Endothelial cell of umbilical vein (primary cell): Measurements from ENCODE around the gene CHKB. TPM values are rescaled to one million over a fixed set of nuclear protein-coding genes. Genes with fewer than 3 reads are reported as not detected.
A peak's percentile ranks its signal among the peaks of the same experiment; 100 is the strongest.

Experiments
- BruUV-seq: library from RNA; stranded (reverse); fragments of 400-500 nt; replicated peaks from 2 replicates; lab custom pipeline; 2021; lab: Mats Ljungman, UMichigan
- CTCF ChIA-PET: fragments of 300-600, 350-600 bp; sonication (Branson Sonifier 250); formaldehyde crosslinking; loops from one replicate; lab custom pipeline; 2021; ENCODE audit warnings: antibody characterized with exemption, inconsistent platforms; lab: Charles Lee
- POLR2A ChIA-PET: fragments of 300-600, 350-600 bp; sonication (Branson Sonifier 250); formaldehyde crosslinking; loops from one replicate; lab custom pipeline; 2021; ENCODE audit warnings: antibody characterized with exemption, inconsistent platforms; lab: Charles Lee
- DNase-seq: peaks from one replicate; pipeline ENCODE4 v3.0.0-alpha.2; 2011; ENCODE audit warnings: low read depth, low spot score
- FAIRE-seq: peaks from 2 replicates; lab custom pipeline; 2011; peaks lifted over from hg19 to GRCh38; lab: Jason Lieb, UNC
- H2AFZ ChIP-seq: 2 replicates; pipeline ENCODE4 v1.6.0; 2012; ENCODE audit warnings: low read depth, low read length, control low read depth, inconsistent platforms
- H3K27ac ChIP-seq: 2 replicates; pipeline ENCODE4 v1.5.1; 2011; ENCODE audit warnings: low read depth, mild to moderate bottlenecking, control low read depth, low read length, moderate library complexity; ENCODE audit not compliant: insufficient read depth
- H3K27me3 ChIP-seq, 2 experiments: 2 replicates each; pipeline versions ENCODE4 v1.6.0 to v1.6.1; 2011; ENCODE audit warnings: low read length in 2 of 2, mixed read lengths in 1 of 2; ENCODE audit not compliant: control insufficient read depth in 2 of 2, insufficient read depth in 2 of 2
- H3K36me3 ChIP-seq, 2 experiments: 2 replicates in 1 of 2; 3 replicates in 1 of 2; pipeline ENCODE4 v1.5.1; 2011; ENCODE audit warnings: low read length in 2 of 2, mild to moderate bottlenecking in 1 of 2, moderate library complexity in 1 of 2; ENCODE audit not compliant: control insufficient read depth in 2 of 2, insufficient read depth in 2 of 2; ENCODE audit errors: extremely low read depth in 1 of 2
- H3K4me1 ChIP-seq: 3 replicates; pipeline ENCODE4 v1.5.1; 2011; ENCODE audit warnings: mild to moderate bottlenecking, low read length; ENCODE audit not compliant: control insufficient read depth, insufficient read depth; ENCODE audit errors: extremely low read depth
- H3K4me2 ChIP-seq: 2 replicates; pipeline ENCODE4 v1.6.1; 2011; ENCODE audit warnings: low read length, control low read depth, mixed read lengths; ENCODE audit not compliant: insufficient read depth
- H3K4me3 ChIP-seq, 3 experiments: fragments of 200-600 bp in 1 of 3; sonication (generic), shearing (Covaris generic) in 1 of 3; replicated peaks in 1 of 3; 2 replicates each; pipeline ENCODE4 v1.5.1; 2011 to 2016; ENCODE audit warnings: control low read depth in 3 of 3, low read length in 3 of 3, mild to moderate bottlenecking in 2 of 3, inconsistent platforms in 1 of 3, low read depth in 1 of 3, moderate library complexity in 1 of 3; ENCODE audit not compliant: insufficient read depth in 1 of 3
- H3K79me2 ChIP-seq: 2 replicates; pipeline ENCODE4 v1.6.0; 2012; ENCODE audit warnings: low read length, inconsistent platforms; ENCODE audit not compliant: control insufficient read depth, insufficient read depth
- H3K9ac ChIP-seq: replicated peaks from 2 replicates; pipeline ENCODE3; 2011; ENCODE audit warnings: low read length, control low read depth; ENCODE audit not compliant: insufficient read depth; ENCODE audit errors: extremely low read depth
- H3K9me1 ChIP-seq: replicated peaks from 3 replicates; pipeline ENCODE4 v1.6.0; 2011; ENCODE audit warnings: mild to moderate bottlenecking, low read length; ENCODE audit not compliant: control insufficient read depth, insufficient read depth; ENCODE audit errors: extremely low read depth
- H3K9me3 ChIP-seq: replicated peaks from 2 replicates; pipeline ENCODE4 v1.5.1; 2012; ENCODE audit warnings: low read length, inconsistent platforms; ENCODE audit not compliant: control insufficient read depth, insufficient read depth
- H4K20me1 ChIP-seq: replicated peaks from 2 replicates; pipeline ENCODE3; 2011; ENCODE audit warnings: mild to moderate bottlenecking, low read length; ENCODE audit not compliant: control insufficient read depth, insufficient read depth; ENCODE audit errors: extremely low read depth
- CTCF ChIP-seq, 2 donors: IDR thresholded peaks; 1 replicate in 1 of 2; 2 replicates in 1 of 2; pipeline ENCODE4 v1.5.1; 2011; ENCODE audit warnings: low read length in 2 of 2, mild to moderate bottlenecking in 2 of 2, moderate library complexity in 2 of 2, control low read depth in 1 of 2, inconsistent platforms in 1 of 2, low read depth in 1 of 2; ENCODE audit not compliant: insufficient read depth in 1 of 2; ENCODE audit errors: extremely low read depth in 1 of 2
- EZH2 ChIP-seq: IDR thresholded peaks from 2 replicates; pipeline ENCODE4 v1.6.1; 2012; ENCODE audit warnings: borderline replicate concordance, low read depth, mild to moderate bottlenecking, moderate library complexity, low read length, inconsistent platforms; ENCODE audit not compliant: severe bottlenecking
- FOS ChIP-seq: IDR thresholded peaks from 2 replicates; pipeline ENCODE4 v1.6.1; 2011; ENCODE audit warnings: mild to moderate bottlenecking, low read length, moderate library complexity, borderline replicate concordance; ENCODE audit not compliant: insufficient read depth
- GATA2 ChIP-seq: IDR thresholded peaks from 2 replicates; pipeline ENCODE4 v1.7.0; 2011; ENCODE audit warnings: low read depth, mild to moderate bottlenecking, moderate library complexity, mixed read lengths, low read length; ENCODE audit not compliant: insufficient read length, insufficient read depth
- JUN ChIP-seq: IDR thresholded peaks from 2 replicates; pipeline ENCODE4 v1.6.1; 2011; ENCODE audit warnings: borderline replicate concordance, low read depth; ENCODE audit not compliant: insufficient read length, insufficient read depth
- MYC ChIP-seq: IDR thresholded peaks from one replicate; pipeline ENCODE4 v1.6.1; 2011; ENCODE audit warnings: mild to moderate bottlenecking, low read depth, low read length
- POLR2A ChIP-seq: IDR thresholded peaks from 2 replicates; pipeline ENCODE4 v1.6.1; 2012; ENCODE audit warnings: low read depth, mild to moderate bottlenecking, control low read depth, low read length
- POLR2AphosphoS5 ChIP-seq: IDR thresholded peaks from 2 replicates; pipeline ENCODE4 v1.6.1; 2012; ENCODE audit warnings: low read depth, mild to moderate bottlenecking, control low read depth, low read length, moderate library complexity; ENCODE audit not compliant: insufficient read depth
- dilution Hi-C: fragments of 300-500 bp; cut with MboI; formaldehyde crosslinking; loops from one replicate; pipeline ENCODE4 v1.15.0; 2019; ENCODE audit warnings: low sequenced_read_pairs; ENCODE audit not compliant: extremely low pct_ligation_motif_present
- intact Hi-C: fragments of 100-400 bp; cut with micrococcal nuclease; formaldehyde crosslinking; loops from one replicate; pipeline ENCODE4 v1.10.0; 2022
- polyA plus RNA-seq, 4 experiments: library from polyadenylated mRNA; depleted of rRNA in 3 of 4; stranded (reverse) in 3 of 4; unstranded in 1 of 4; fragments of >200 nt; gene quantifications; 2 replicates each; pipeline versions ENCODE4 v1.2.1 to v1.2.3, GENCODE V29; 2011 to 2012; ENCODE audit warnings: missing spikeins in 1 of 4
- total RNA-seq: library from RNA; stranded (reverse); gene quantifications from 2 replicates; pipeline ENCODE4 v1.2.3, GENCODE V29; 2021
- TF ChIP-seq, protein P1 (sequence below): IDR thresholded peaks from 2 replicates; pipeline ENCODE4 v1.6.1; 2011; ENCODE audit not compliant: insufficient read depth, insufficient read length

The CHKB gene
- total and polyA plus RNA-seq, 2 donors (not counting 3 experiments of a cell fraction or from before 2014, with no cell fraction given) = 62.4 to 70.6 TPM

- Histone ChIP-seq H3K9me1 (no peaks in the 10 kb centered on the region), H3K4me1 (no peaks in the 10 kb centered on the region), H3K79me2 (no peaks in the 10 kb centered on the region), H3K4me3 (no peak overlapping the region), H3K36me3 (peaks cover 0 to 7% of the 10 kb centered on the region in 2 experiments), H2AFZ (no peak overlapping the region), H3K4me2 (no peak overlapping the region), H3K9me3 (no peaks in the 10 kb centered on the region), H3K27me3 (no peaks in the 10 kb centered on the region), H4K20me1 (no peaks in the 10 kb centered on the region), H3K9ac (no peak overlapping the region), H3K27ac (no peak overlapping the region)
- intact Hi-C loops (loop anchor here (1.0 to 5.0 kb wide), 3 partner anchors 44 to 115 kb away; partner anchors contain the start of gene SHANK3), dilution Hi-C loops (no loop called here)
- ChIA-PET CTCF (interaction anchor here (1.0 to 5.2 kb wide), 11 partner anchors 13 to 115 kb away, joined by 3 to 91 read pairs (median 4); partner anchors contain the start of gene SYCE3), POLR2A (no interaction called here)
- TF ChIP-seq CTCF (IDR thresholded peaks at IDR 0.05; ENCODE audit: extremely low read depth in 1 of 2, insufficient read depth in 1 of 2, low read depth in 1 of 2, low read length in 2 of 2) = peak; percentile 53 to 62
- no peak for TF ChIP-seq POLR2AphosphoS5
- BruUV-seq = no TSS peak
- peak; percentile 68 for DNase-seq
- FAIRE-seq = peak; percentile 90
Measured at GRCh38 chr22:50576070-50576469, 6.6 kb downstream of the CHKB start.

- intact Hi-C loops = loop anchor here (5.0 kb wide), 1 partner anchor 97 kb away; the partner anchor contains the start of gene SHANK3
- FAIRE-seq (no peak), DNase-seq (no peak)
- no TSS peak for BruUV-seq
- ChIA-PET POLR2A (no interaction called here), CTCF (interaction anchor here (1.0 to 5.2 kb wide), 13 partner anchors 10 to 127 kb away, joined by 3 to 91 read pairs (median 4); partner anchors contain the start of genes SCO2 and SYCE3)
- Histone ChIP-seq H4K20me1 (no peaks in the 10 kb centered on the region), H3K9ac (no peak overlapping the region), H3K4me3 (no peak overlapping the region), H3K27ac (no peak overlapping the region), H2AFZ (no peak overlapping the region), H3K79me2 (no peaks in the 10 kb centered on the region), H3K4me1 (no peaks in the 10 kb centered on the region), H3K27me3 (no peaks in the 10 kb centered on the region), H3K36me3 (peaks cover 0 to 6% of the 10 kb centered on the region in 2 experiments), H3K4me2 (no peak overlapping the region), H3K9me3 (no peaks in the 10 kb centered on the region), H3K9me1 (no peaks in the 10 kb centered on the region)
- no peak for TF ChIP-seq JUN
- TF ChIP-seq GATA2 = no peak
- TF ChIP-seq, protein P1, sequence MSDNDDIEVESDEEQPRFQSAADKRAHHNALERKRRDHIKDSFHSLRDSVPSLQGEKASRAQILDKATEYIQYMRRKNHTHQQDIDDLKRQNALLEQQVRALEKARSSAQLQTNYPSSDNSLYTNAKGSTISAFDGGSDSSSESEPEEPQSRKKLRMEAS = no peak
- no peak for TF ChIP-seq EZH2
- no peak for TF ChIP-seq CTCF (IDR thresholded peaks at IDR 0.05; ENCODE audit: extremely low read depth in 1 of 2, insufficient read depth in 1 of 2, low read depth in 1 of 2, low read length in 2 of 2)
- no peak for TF ChIP-seq POLR2AphosphoS5
- no peak for TF ChIP-seq FOS
- TF ChIP-seq MYC = no peak
- no peak for TF ChIP-seq POLR2A
- dilution Hi-C loops = no loop called here
Measured at GRCh38 chr22:50575426-50575941, 7.2 kb downstream of the CHKB start.
